ENCODE results near the gene TMEM150B. TPM values are rescaled to one million over a fixed set of nuclear protein-coding genes. Genes with fewer than 3 reads are reported as not detected.

TMEM150B gene
- total RNA-seq, 1 experiment from 2014 or later = 1.6 TPM

GRCh38 chr19:55315956-55316525, 9.1 kb downstream of the TMEM150B start:
- TF ChIP-seq, protein P1, sequence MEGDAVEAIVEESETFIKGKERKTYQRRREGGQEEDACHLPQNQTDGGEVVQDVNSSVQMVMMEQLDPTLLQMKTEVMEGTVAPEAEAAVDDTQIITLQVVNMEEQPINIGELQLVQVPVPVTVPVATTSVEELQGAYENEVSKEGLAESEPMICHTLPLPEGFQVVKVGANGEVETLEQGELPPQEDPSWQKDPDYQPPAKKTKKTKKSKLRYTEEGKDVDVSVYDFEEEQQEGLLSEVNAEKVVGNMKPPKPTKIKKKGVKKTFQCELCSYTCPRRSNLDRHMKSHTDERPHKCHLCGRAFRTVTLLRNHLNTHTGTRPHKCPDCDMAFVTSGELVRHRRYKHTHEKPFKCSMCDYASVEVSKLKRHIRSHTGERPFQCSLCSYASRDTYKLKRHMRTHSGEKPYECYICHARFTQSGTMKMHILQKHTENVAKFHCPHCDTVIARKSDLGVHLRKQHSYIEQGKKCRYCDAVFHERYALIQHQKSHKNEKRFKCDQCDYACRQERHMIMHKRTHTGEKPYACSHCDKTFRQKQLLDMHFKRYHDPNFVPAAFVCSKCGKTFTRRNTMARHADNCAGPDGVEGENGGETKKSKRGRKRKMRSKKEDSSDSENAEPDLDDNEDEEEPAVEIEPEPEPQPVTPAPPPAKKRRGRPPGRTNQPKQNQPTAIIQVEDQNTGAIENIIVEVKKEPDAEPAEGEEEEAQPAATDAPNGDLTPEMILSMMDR (IDR thresholded peaks at IDR 0.05; ENCODE audit: insufficient read depth in 1 of 2, low read depth in 1 of 2, low read length in 1 of 2, severe bottlenecking in 1 of 2, unreplicated experiment in 1 of 2) = no peak
- POLR2A ChIA-PET = no interaction called here
- CTCF ChIA-PET = no interaction called here
- Mint-ChIP-seq H3K4me3 (ENCODE audit: unreplicated experiment) (no peak overlapping the region), H3K9me3 (ENCODE audit: unreplicated experiment) (no peaks in the 10 kb centered on the region), H3K27me3 (ENCODE audit: insufficient read depth, unreplicated experiment) (no peaks in the 10 kb centered on the region), H3K4me1 (ENCODE audit: low read depth, unreplicated experiment) (peaks cover 9% of the 10 kb centered on the region), H3K27ac (ENCODE audit: unreplicated experiment) (no peak overlapping the region), H3K36me3 (ENCODE audit: insufficient read depth, unreplicated experiment) (peaks cover 6% of the 10 kb centered on the region)
- DNase-seq = no peak
- Histone ChIP-seq H3K4me3 (ENCODE audit: low read depth, low read length) (no peak overlapping the region), H3K4me1 (peaks cover 3% of the 10 kb centered on the region), H3K36me3 (ENCODE audit: control insufficient read depth, insufficient read depth, low read length) (no peaks in the 10 kb centered on the region; the same call in 1 of the 2 replicates), H3K27me3 (replicated peaks; ENCODE audit: control insufficient read depth, insufficient read depth, low read length) (no peaks in the 10 kb centered on the region), H3K9me3 (no peaks in the 10 kb centered on the region)
- BruUV-seq (replicated peaks) = no TSS peak
- intact Hi-C loops (cut with micrococcal nuclease; ENCODE audit: unreplicated experiment) = no loop called here

GRCh38 chr19:55314396-55314795, 10.7 kb downstream of the TMEM150B start:
- no peak for DNase-seq
- Histone ChIP-seq H3K36me3 (ENCODE audit: control insufficient read depth, insufficient read depth, low read length) (no peaks in the 10 kb centered on the region), H3K4me1 (no peaks in the 10 kb centered on the region), H3K9me3 (no peaks in the 10 kb centered on the region), H3K4me3 (ENCODE audit: low read depth, low read length) (no peak overlapping the region), H3K27me3 (replicated peaks; ENCODE audit: control insufficient read depth, insufficient read depth, low read length) (no peaks in the 10 kb centered on the region)
- Mint-ChIP-seq H3K36me3 (ENCODE audit: insufficient read depth, unreplicated experiment) (peaks cover 3% of the 10 kb centered on the region), H3K27ac (ENCODE audit: unreplicated experiment) (no peak overlapping the region), H3K27me3 (ENCODE audit: insufficient read depth, unreplicated experiment) (no peaks in the 10 kb centered on the region), H3K9me3 (ENCODE audit: unreplicated experiment) (no peaks in the 10 kb centered on the region), H3K4me3 (ENCODE audit: unreplicated experiment) (no peak overlapping the region), H3K4me1 (ENCODE audit: low read depth, unreplicated experiment) (peaks cover 6% of the 10 kb centered on the region)
- BruUV-seq (replicated peaks) = no TSS peak
- intact Hi-C loops (cut with micrococcal nuclease; ENCODE audit: unreplicated experiment) = no loop called here
- TF ChIP-seq, protein P1 (IDR thresholded peaks at IDR 0.05; ENCODE audit: insufficient read depth in 1 of 2, low read depth in 1 of 2, low read length in 1 of 2, severe bottlenecking in 1 of 2, unreplicated experiment in 1 of 2) = no peak
- CTCF ChIA-PET = interaction anchor here (1.1 kb wide), 1 partner anchor 13 kb away, joined by 4 read pairs; no protein-coding TSS in a partner anchor
- POLR2A ChIA-PET = no interaction called here

DNA sequence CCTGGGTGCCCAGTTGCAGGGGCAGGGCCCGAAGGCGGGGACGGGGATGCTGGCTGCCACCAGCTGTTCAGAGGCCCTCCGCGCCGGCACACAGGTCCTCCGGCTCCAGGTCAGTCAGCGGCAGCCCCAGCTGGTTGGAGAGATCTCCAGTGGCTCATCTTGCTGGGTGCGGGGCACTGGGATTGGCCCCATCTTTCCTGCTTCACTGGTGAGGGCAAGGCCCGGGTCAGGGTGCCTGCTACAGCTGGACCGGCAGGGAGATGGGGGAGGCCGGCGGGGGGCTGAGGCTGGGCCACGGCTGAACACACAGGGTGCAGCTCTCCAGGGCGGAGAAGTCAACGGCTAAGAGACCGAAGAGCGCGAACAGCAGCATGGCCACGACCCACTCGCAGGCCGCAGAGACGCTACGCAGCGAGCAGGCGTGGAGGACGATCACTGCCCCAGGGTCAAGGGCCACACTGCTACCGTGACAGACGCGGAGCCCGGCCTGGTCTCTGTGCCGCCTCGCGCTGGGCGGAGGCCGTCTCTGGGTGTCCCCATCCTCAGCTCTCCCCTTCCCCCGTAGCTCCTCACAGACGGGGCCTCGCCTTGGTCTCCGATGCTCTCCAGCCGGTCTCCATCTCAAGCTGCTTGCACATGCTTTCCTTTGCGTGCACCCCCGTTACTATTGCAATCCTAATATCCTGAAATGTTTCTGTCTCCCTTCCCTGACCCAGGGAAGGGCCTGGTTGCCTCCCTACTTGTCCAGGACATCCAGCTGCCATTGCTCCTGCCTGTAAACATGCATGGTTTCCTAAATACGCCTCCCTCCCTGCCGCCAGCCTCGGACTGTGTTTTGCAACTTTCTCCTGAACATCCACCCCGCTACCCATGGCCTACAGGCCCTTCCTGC, 12.3 kb downstream of the TMEM150B start:
- no peaks in the 10 kb centered on the region for H3K27me3 ChIP-seq (replicated peaks; ENCODE audit: control insufficient read depth, insufficient read depth, low read length)
- peaks cover 11% of the 10 kb centered on the region for H3K36me3 Mint-ChIP-seq (ENCODE audit: insufficient read depth, unreplicated experiment)
- peaks cover 6% of the 10 kb centered on the region for H3K4me1 Mint-ChIP-seq (ENCODE audit: low read depth, unreplicated experiment)
- H3K27ac Mint-ChIP-seq (ENCODE audit: unreplicated experiment) = no peak overlapping the region
- no peak overlapping the region for H3K4me3 ChIP-seq (ENCODE audit: low read depth, low read length)
- ChIA-PET POLR2A (interaction anchor here (0.7 to 1.1 kb wide), 2 partner anchors 71 to 94 kb away, joined by 3 to 11 read pairs; partner anchors contain the start of gene TMEM238), CTCF (interaction anchor here (1.1 to 1.3 kb wide), 3 partner anchors 11 to 65 kb away, joined by 3 to 4 read pairs (median 3); partner anchors contain the start of gene KMT5C)
- intact Hi-C loops (cut with micrococcal nuclease; ENCODE audit: unreplicated experiment) = no loop called here
- no peaks in the 10 kb centered on the region for H3K9me3 Mint-ChIP-seq (ENCODE audit: unreplicated experiment)
- no peak for DNase-seq
- no peaks in the 10 kb centered on the region for H3K27me3 Mint-ChIP-seq (ENCODE audit: insufficient read depth, unreplicated experiment)
- H3K4me1 ChIP-seq = no peaks in the 10 kb centered on the region
- H3K36me3 ChIP-seq (ENCODE audit: control insufficient read depth, insufficient read depth, low read length) = no peaks in the 10 kb centered on the region
- H3K9me3 ChIP-seq = no peaks in the 10 kb centered on the region
- TF ChIP-seq, protein P1 (IDR thresholded peaks at IDR 0.05; ENCODE audit: insufficient read depth in 1 of 2, low read depth in 1 of 2, low read length in 1 of 2, severe bottlenecking in 1 of 2, unreplicated experiment in 1 of 2) = no peak
- no peak overlapping the region for H3K4me3 Mint-ChIP-seq (ENCODE audit: unreplicated experiment)
- no TSS peak for BruUV-seq (replicated peaks)
